Uterus (tissue), 4 donors: Measurements from ENCODE around the gene EXOC6. TPM values are rescaled to one million over a fixed set of nuclear protein-coding genes. Genes with fewer than 3 reads are reported as not detected.
A peak's percentile ranks its signal among the peaks of the same experiment; 100 is the strongest.
"Not testable (repeated sequence)": the region's sequence is repeated elsewhere in the genome, so short reads cannot be mapped to it uniquely, and the experiment has no call there.

Experiments used
- DNase-seq, 2 donors: peaks; one replicate each; pipeline ENCODE4 v3.0.0-alpha.2; 2019 to 2020
- H3K27ac ChIP-seq, 2 donors: fragments of 200-600 bp; sonication (generic); 1 replicate in 1 of 2; 2 replicates in 1 of 2; pipeline ENCODE4 v1.5.1; 2016 to 2018
- H3K27me3 ChIP-seq, 2 donors: fragments of 200-600 bp; sonication (generic); one replicate each; pipeline ENCODE4 v1.5.1; 2018 to 2019; ENCODE audit warnings: control low read depth in 1 of 2
- H3K36me3 ChIP-seq, 2 donors: fragments of 200-600 bp; sonication (generic); one replicate each; pipeline ENCODE4 v1.5.1; 2019; ENCODE audit warnings: control low read depth in 1 of 2
- H3K4me1 ChIP-seq, 2 donors: fragments of 200-600 bp; sonication (generic); one replicate each; pipeline ENCODE4 v1.5.1; 2018 to 2019; ENCODE audit warnings: control low read depth in 1 of 2
- H3K4me3 ChIP-seq, 2 donors: fragments of 200-600 bp; sonication (generic); 1 replicate in 1 of 2; 2 replicates in 1 of 2; pipeline ENCODE4 v1.5.1; 2018 to 2019; ENCODE audit warnings: mild to moderate bottlenecking in 1 of 2
- H3K9me3 ChIP-seq, 2 donors: fragments of 200-600 bp; sonication (generic); one replicate each; pipeline ENCODE4 v1.5.1; 2019; ENCODE audit warnings: control low read depth in 1 of 2
- CTCF ChIP-seq, 4 experiments: fragments of 200-600 bp in 2 of 4; fragments of 450-650 bp in 2 of 4; sonication (generic) in 2 of 4; IDR thresholded peaks; one replicate each; pipeline ENCODE4 v1.5.1; 2016 to 2019; ENCODE audit warnings: antibody characterized with exemption in 4 of 4, mild to moderate bottlenecking in 2 of 4, moderate library complexity in 1 of 4
- POLR2A ChIP-seq, 2 donors: fragments of 450-650 bp; IDR thresholded peaks; one replicate each; pipeline ENCODE4 v1.6.1; 2016; ENCODE audit warnings: antibody characterized with exemption in 2 of 2, mild to moderate bottlenecking in 1 of 2, moderate library complexity in 1 of 2
- intact Hi-C: fragments of 100-400 bp; cut with DNase I; formaldehyde crosslinking; loops from one replicate; pipeline ENCODE4 v1.15.1; 2023; ENCODE audit warnings: low total_unique reads
- total RNA-seq, 4 donors: library from RNA; depleted of rRNA in 3 of 4; stranded (reverse); fragments of >200 nt in 3 of 4; gene quantifications; one replicate each; pipeline versions ENCODE4 v1.1.0 to v1.2.4, GENCODE V29; 2014 to 2023
- donor health status: DM: yes; HTN: yes; CAD: no.

EXOC6 gene
- total RNA-seq, 4 donors from 2014 or later = 4.9 to 35.4 (median 20.2) TPM

- no peak for TF ChIP-seq CTCF (IDR thresholded peaks at IDR 0.05)
- no peaks in the 10 kb centered on the region for H3K4me1 ChIP-seq
- H3K27me3 ChIP-seq = no peaks in the 10 kb centered on the region
- intact Hi-C loops = no loop called here
- H3K36me3 ChIP-seq = no peaks in the 10 kb centered on the region
- no peaks in the 10 kb centered on the region for H3K9me3 ChIP-seq
- H3K27ac ChIP-seq = no peak overlapping the region
- DNase-seq = no peak
- H3K4me3 ChIP-seq = no peak overlapping the region
These were observed 98.2 kb downstream of the EXOC6 start for GRCh38 chr10:92946491-92946890.

- H3K27me3 ChIP-seq, H3K4me1 ChIP-seq, H3K27ac ChIP-seq, H3K36me3 ChIP-seq, H3K9me3 ChIP-seq, intact Hi-C loops, DNase-seq, H3K4me3 ChIP-seq: not testable (repeated sequence)
These were observed 104.3 kb downstream of the EXOC6 start for GRCh38 chr10:92952573-92952972.

GRCh38 chr10:92957223-92958010 lies 109.1 kb downstream of the EXOC6 start:
- H3K27ac ChIP-seq = no peak overlapping the region
- intact Hi-C loops = no loop called here
- TF ChIP-seq CTCF (IDR thresholded peaks at IDR 0.05) (no peak), POLR2A (IDR thresholded peaks at IDR 0.05) (no peak)
- no peaks in the 10 kb centered on the region for H3K36me3 ChIP-seq
- no peaks in the 10 kb centered on the region for H3K4me1 ChIP-seq
- no peaks in the 10 kb centered on the region for H3K27me3 ChIP-seq
- H3K9me3 ChIP-seq = no peaks in the 10 kb centered on the region
- H3K4me3 ChIP-seq = no peak overlapping the region
- no peak for DNase-seq

GRCh38 chr10:92961638-92962037 lies 113.3 kb downstream of the EXOC6 start:
- intact Hi-C loops = no loop called here
- no peaks in the 10 kb centered on the region for H3K9me3 ChIP-seq
- no peak for TF ChIP-seq POLR2A (IDR thresholded peaks at IDR 0.05)
- no peak for TF ChIP-seq CTCF (IDR thresholded peaks at IDR 0.05)
- H3K4me1 ChIP-seq = no peaks in the 10 kb centered on the region
- no peaks in the 10 kb centered on the region for H3K27me3 ChIP-seq
- H3K27ac ChIP-seq = no peak overlapping the region
- DNase-seq = no peak
- no peak overlapping the region for H3K4me3 ChIP-seq
- no peaks in the 10 kb centered on the region for H3K36me3 ChIP-seq

- H3K4me3 ChIP-seq = no peak overlapping the region
- H3K27ac ChIP-seq = no peak overlapping the region
- no peaks in the 10 kb centered on the region for H3K27me3 ChIP-seq
- H3K9me3 ChIP-seq = no peaks in the 10 kb centered on the region
- intact Hi-C loops = no loop called here
- no peaks in the 10 kb centered on the region for H3K36me3 ChIP-seq
- no peak for DNase-seq
- TF ChIP-seq CTCF (IDR thresholded peaks at IDR 0.05) (peak; percentile 44 to 64 (median 57)), POLR2A (IDR thresholded peaks at IDR 0.05) (no peak)
- H3K4me1 ChIP-seq = no peaks in the 10 kb centered on the region
These were observed 117.0 kb downstream of the EXOC6 start for GRCh38 chr10:92965314-92965713.
